Panc1 (cell line): ENCODE measurements around the gene PARVB. TPM values are rescaled to one million over a fixed set of nuclear protein-coding genes. Genes with fewer than 3 reads are reported as not detected.

Experiments used
- ATAC-seq: fragments of 200-7000 bp; cut with Tn5 transposase; 2 replicates; pipeline ENCODE4 v1.9.1; 2020; ENCODE audit warnings: mild to moderate bottlenecking, moderate library complexity
- BruUV-seq: library from RNA; stranded (reverse); fragments of 400-500 nt; replicated peaks from 2 replicates; lab custom pipeline; 2021; lab: Mats Ljungman, UMichigan
- CTCF ChIA-PET: fragments of 300-600 bp; sonication (Branson Sonifier 250); formaldehyde crosslinking; loops from one replicate; lab custom pipeline; 2022; ENCODE audit warnings: antibody characterized with exemption; lab: Charles Lee
- POLR2A ChIA-PET: fragments of 300-600 bp; sonication (Branson Sonifier 250); formaldehyde crosslinking; loops from one replicate; lab custom pipeline; 2022; ENCODE audit warnings: antibody characterized with exemption; lab: Charles Lee
- DNase-seq: peaks from one replicate; pipeline ENCODE4 v3.0.0-alpha.2; 2010; ENCODE audit warnings: low read depth, low spot score
- H3K27ac ChIP-seq: 2 replicates; pipeline ENCODE4 v1.5.1; 2011; ENCODE audit warnings: mild to moderate bottlenecking, low read length, inconsistent platforms
- H3K27me3 ChIP-seq: fragments of 200-500 bp; sonication (Bioruptor generic); 2 replicates; pipeline ENCODE4 v1.6.0; 2014; ENCODE audit warnings: low read length, inconsistent platforms; ENCODE audit not compliant: control insufficient read depth, insufficient read depth
- H3K36me3 ChIP-seq: fragments of 200-500 bp; sonication (Bioruptor generic); 2 replicates; pipeline ENCODE4 v1.5.1; 2014; ENCODE audit warnings: inconsistent platforms, mild to moderate bottlenecking, low read length, moderate library complexity; ENCODE audit not compliant: control insufficient read depth, insufficient read depth
- H3K4me1 ChIP-seq: 2 replicates; pipeline ENCODE4 v1.5.1; 2011; ENCODE audit warnings: inconsistent platforms, mild to moderate bottlenecking, low read length, moderate library complexity; ENCODE audit not compliant: control insufficient read depth, insufficient read depth
- H3K4me3 ChIP-seq, 2 experiments: 2 replicates each; pipeline ENCODE4 v1.5.1; 2011 to 2012; ENCODE audit warnings: low read depth in 2 of 2, low read length in 2 of 2, mild to moderate bottlenecking in 2 of 2, inconsistent platforms in 1 of 2, moderate library complexity in 1 of 2
- H3K9me3 ChIP-seq: fragments of 200-500 bp; sonication (Bioruptor generic); 2 replicates; pipeline ENCODE4 v1.5.1; 2014; ENCODE audit warnings: low read depth, mild to moderate bottlenecking, inconsistent platforms, low read length, moderate library complexity; ENCODE audit not compliant: control insufficient read depth, insufficient read depth
- CTCF ChIP-seq: fragments of 450-650 bp; IDR thresholded peaks from 2 replicates; pipeline ENCODE4 v1.5.1; 2017; ENCODE audit warnings: mild to moderate bottlenecking
- POLR2AphosphoS5 ChIP-seq: IDR thresholded peaks from 2 replicates; pipeline ENCODE4 v1.6.1; 2012; ENCODE audit warnings: mild to moderate bottlenecking, low read depth, low read length, moderate library complexity
- REST ChIP-seq, 2 experiments: IDR thresholded peaks; 2 replicates each; pipeline ENCODE4 v1.6.1; 2011 to 2012; ENCODE audit warnings: low read depth in 2 of 2, control low read depth in 1 of 2, low read length in 1 of 2, mild to moderate bottlenecking in 1 of 2, moderate library complexity in 1 of 2; ENCODE audit not compliant: insufficient read depth in 1 of 2
- SIN3A ChIP-seq: IDR thresholded peaks from 2 replicates; pipeline ENCODE4 v1.6.1; 2012; ENCODE audit warnings: low read depth, mild to moderate bottlenecking, low read length, moderate library complexity, borderline replicate concordance; ENCODE audit not compliant: insufficient read depth
- TCF7L2 ChIP-seq: IDR thresholded peaks from 2 replicates; pipeline ENCODE4 v1.6.1; 2011; ENCODE audit warnings: mild to moderate bottlenecking, low read depth, low read length, inconsistent platforms
- in situ Hi-C: cut with HindIII; loops from 2 replicates; pipeline ENCODE4 v1.10.0; 2016; ENCODE audit warnings: low sequenced_read_pairs, low pct_unique_long_range_greater_than_20kb
- intact Hi-C: fragments of 100-400 bp; cut with micrococcal nuclease; formaldehyde crosslinking; loops from one replicate; pipeline ENCODE4 v1.10.0; 2022; ENCODE audit not compliant: unreplicated experiment
- total RNA-seq: library from RNA; stranded (reverse); gene quantifications from one replicate; pipeline ENCODE4 v1.2.1, GENCODE V29; 2021; ENCODE audit not compliant: unreplicated experiment

The PARVB gene
- total RNA-seq, 1 experiment from 2014 or later: 28.1 TPM

- ChIA-PET CTCF (interaction anchor here (0.5 kb wide), 1 partner anchor 140 kb away, joined by 7 read pairs; no protein-coding TSS in a partner anchor), POLR2A (no interaction called here)
- BruUV-seq: no TSS peak
- H3K27me3 ChIP-seq: no peaks in the 10 kb centered on the region
- H3K4me3 ChIP-seq: no peak overlapping the region
- no peaks in the 10 kb centered on the region for H3K36me3 ChIP-seq
- intact Hi-C loops (no loop called here), in situ Hi-C loops (no loop called here)
- H3K9me3 ChIP-seq: no peaks in the 10 kb centered on the region
- peak; percentile 71 for ATAC-seq
- TF ChIP-seq SIN3A: no peak
- no peak for TF ChIP-seq CTCF
- TF ChIP-seq POLR2AphosphoS5: no peak
- 0 out of 4 replicates have a peak, but pooled peaks of 1 of the 2 experiments have one; percentile 15 for TF ChIP-seq REST (IDR thresholded peaks at IDR 0.05; ENCODE audit: insufficient read depth in 1 of 2, low read depth in 2 of 2, low read length in 1 of 2)
- no peak for TF ChIP-seq TCF7L2
- no peak overlapping the region for H3K27ac ChIP-seq
- H3K4me1 ChIP-seq: 0 out of 2 replicates have a peak, but pooled peaks cover 3% of the 10 kb centered on the region
- DNase-seq: no peak
Observed at GRCh38 chr22:44192098-44192815, 168.2 kb downstream of the PARVB start.

- POLR2A ChIA-PET: no interaction called here
Observed at GRCh38 chr22:44192816-44193534, 168.9 kb downstream of the PARVB start.

More at GRCh38 chr22:44192816-44193534, 168.9 kb downstream of the PARVB start:
- Histone ChIP-seq H3K4me3 (no peak overlapping the region), H3K27me3 (no peaks in the 10 kb centered on the region), H3K27ac (no peak overlapping the region), H3K4me1 (0 out of 2 replicates have a peak, but pooled peaks cover 3% of the 10 kb centered on the region), H3K36me3 (no peaks in the 10 kb centered on the region), H3K9me3 (no peaks in the 10 kb centered on the region)
- no peak for DNase-seq
- TF ChIP-seq CTCF: no peak
- no peak for TF ChIP-seq POLR2AphosphoS5
- no peak for TF ChIP-seq SIN3A
- TF ChIP-seq REST (IDR thresholded peaks at IDR 0.05; ENCODE audit: insufficient read depth in 1 of 2, low read depth in 2 of 2, low read length in 1 of 2): no peak
- TF ChIP-seq TCF7L2: no peak
- in situ Hi-C loops: no loop called here
- intact Hi-C loops: no loop called here
- peak; percentile 56 for ATAC-seq
- CTCF ChIA-PET: interaction anchor here (0.5 kb wide), 1 partner anchor 139 kb away, joined by 7 read pairs; no protein-coding TSS in a partner anchor
- BruUV-seq: no TSS peak
